Keratinocyte (primary cell): ENCODE data around the gene CTTNBP2NL.

ENCODE experiments used
- EZH2 ChIP-seq: IDR thresholded peaks from one replicate; pipeline ENCODE4 v1.6.1; 2012; ENCODE audit warnings: inconsistent platforms, mild to moderate bottlenecking, low read length, moderate library complexity
- TF ChIP-seq, protein P1 (sequence below), 3 experiments: IDR thresholded peaks in 1 of 3; conservative IDR thresholded peaks in 1 of 3; optimal IDR thresholded peaks in 1 of 3; 2 replicates in 2 of 3; 3 replicates in 1 of 3; pipeline versions ENCODE3 to v1.5.1; 2011; ENCODE audit warnings: low read length in 3 of 3, mild to moderate bottlenecking in 3 of 3, moderate library complexity in 2 of 3, control low read depth in 1 of 3, inconsistent platforms in 1 of 3; ENCODE audit not compliant: insufficient read depth in 2 of 3; ENCODE audit errors: extremely low read depth in 1 of 3

DNA sequence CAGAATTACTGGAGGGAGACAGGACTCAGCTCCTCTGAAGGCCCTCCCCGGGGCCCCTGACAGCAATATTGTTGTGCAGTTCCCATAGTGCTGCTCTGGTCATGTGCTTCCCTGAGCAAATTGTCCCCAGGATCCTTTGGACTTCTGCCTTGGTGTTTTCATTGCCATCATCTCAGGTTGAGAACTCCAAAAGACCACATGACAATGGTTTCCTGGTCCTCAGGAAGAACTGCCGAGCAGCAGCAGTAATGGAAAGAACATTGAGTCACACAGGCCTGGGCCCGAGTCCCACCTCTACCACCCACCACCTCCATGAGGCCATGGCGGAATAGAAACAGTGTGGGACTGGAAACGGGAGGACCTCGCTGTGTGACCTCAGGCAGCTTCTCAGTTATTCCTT, 6.3 kb upstream of the CTTNBP2NL start:
- TF ChIP-seq, protein P1, sequence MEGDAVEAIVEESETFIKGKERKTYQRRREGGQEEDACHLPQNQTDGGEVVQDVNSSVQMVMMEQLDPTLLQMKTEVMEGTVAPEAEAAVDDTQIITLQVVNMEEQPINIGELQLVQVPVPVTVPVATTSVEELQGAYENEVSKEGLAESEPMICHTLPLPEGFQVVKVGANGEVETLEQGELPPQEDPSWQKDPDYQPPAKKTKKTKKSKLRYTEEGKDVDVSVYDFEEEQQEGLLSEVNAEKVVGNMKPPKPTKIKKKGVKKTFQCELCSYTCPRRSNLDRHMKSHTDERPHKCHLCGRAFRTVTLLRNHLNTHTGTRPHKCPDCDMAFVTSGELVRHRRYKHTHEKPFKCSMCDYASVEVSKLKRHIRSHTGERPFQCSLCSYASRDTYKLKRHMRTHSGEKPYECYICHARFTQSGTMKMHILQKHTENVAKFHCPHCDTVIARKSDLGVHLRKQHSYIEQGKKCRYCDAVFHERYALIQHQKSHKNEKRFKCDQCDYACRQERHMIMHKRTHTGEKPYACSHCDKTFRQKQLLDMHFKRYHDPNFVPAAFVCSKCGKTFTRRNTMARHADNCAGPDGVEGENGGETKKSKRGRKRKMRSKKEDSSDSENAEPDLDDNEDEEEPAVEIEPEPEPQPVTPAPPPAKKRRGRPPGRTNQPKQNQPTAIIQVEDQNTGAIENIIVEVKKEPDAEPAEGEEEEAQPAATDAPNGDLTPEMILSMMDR (optimal IDR thresholded peaks at IDR 0.05 in 1 of 3, IDR thresholded peaks at IDR 0.05 in 1 of 3, conservative IDR thresholded peaks at IDR 0.05 in 1 of 3; ENCODE audit: extremely low read depth in 1 of 3, insufficient read depth in 2 of 3, low read length in 3 of 3), result no peak
- no peak for TF ChIP-seq EZH2
